Naive thymus-derived CD4-positive, alpha-beta T cell (primary cell): ENCODE measurements around the gene ADM2. TPM values are rescaled to one million over a fixed set of nuclear protein-coding genes. Genes with fewer than 3 reads are reported as not detected.

Experiments
- ATAC-seq: fragments of 150-1000 bp; cut with Tn5 transposase; 2 replicates; pipeline ENCODE4 v1.10.0; 2021; ENCODE audit warnings: mild to moderate bottlenecking, moderate library complexity
- CTCF ChIA-PET: fragments of 350-600 bp; sonication (Branson Sonifier 250); formaldehyde crosslinking; loops from one replicate; lab custom pipeline; 2021; ENCODE audit warnings: antibody characterized with exemption; lab: Charles Lee
- POLR2A ChIA-PET: fragments of 350-600 bp; sonication (Branson Sonifier 250); formaldehyde crosslinking; loops from one replicate; lab custom pipeline; 2021; ENCODE audit warnings: antibody characterized with exemption, inconsistent platforms; lab: Charles Lee
- DNase-seq, 9 donors: peaks; one replicate each; pipeline versions ENCODE4 v3.0.0 to v3.0.0-alpha.2; 2020 to 2022; ENCODE audit warnings: mixed read lengths in 1 of 9
- H3K27ac ChIP-seq: one replicate; pipeline ENCODE4 v1.7.0; 2013; ENCODE audit warnings: mild to moderate bottlenecking, low read depth, low read length, moderate library complexity
- H3K27me3 ChIP-seq, 2 donors: one replicate each; pipeline ENCODE4 v1.7.0; 2013; ENCODE audit warnings: low read length in 2 of 2, mild to moderate bottlenecking in 2 of 2, moderate library complexity in 2 of 2; ENCODE audit not compliant: control insufficient read depth in 2 of 2, insufficient read depth in 2 of 2
- H3K36me3 ChIP-seq, 3 experiments: 1 replicate in 2 of 3; 2 replicates in 1 of 3; pipeline ENCODE4 v1.7.0; 2013; ENCODE audit warnings: low read length in 3 of 3, mild to moderate bottlenecking in 3 of 3, moderate library complexity in 1 of 3; ENCODE audit not compliant: insufficient read depth in 3 of 3, control insufficient read depth in 2 of 3
- H3K4me1 ChIP-seq, 2 donors: one replicate each; pipeline ENCODE4 v1.7.0; 2013; ENCODE audit warnings: low read length in 2 of 2, mild to moderate bottlenecking in 2 of 2, moderate library complexity in 1 of 2; ENCODE audit not compliant: control insufficient read depth in 2 of 2, insufficient read depth in 2 of 2
- H3K4me3 ChIP-seq: 2 replicates; pipeline ENCODE4 v1.7.0; 2013; ENCODE audit warnings: mild to moderate bottlenecking, low read length
- H3K9me3 ChIP-seq, 3 experiments: 1 replicate in 2 of 3; 2 replicates in 1 of 3; pipeline ENCODE4 v1.7.0; 2013; ENCODE audit warnings: low read length in 3 of 3; ENCODE audit not compliant: control insufficient read depth in 2 of 3
- H3K27ac Mint-ChIP-seq, 9 donors: one replicate each; pipeline ENCODE4 v1.8.0; 2020 to 2022; ENCODE audit warnings: mixed read lengths in 9 of 9, mild to moderate bottlenecking in 8 of 9, moderate library complexity in 5 of 9, inconsistent platforms in 2 of 9
- H3K27me3 Mint-ChIP-seq, 5 donors: one replicate each; pipeline ENCODE4 v1.8.0; 2021 to 2022; ENCODE audit warnings: mixed read lengths in 5 of 5, mild to moderate bottlenecking in 1 of 5
- H3K36me3 Mint-ChIP-seq, 5 donors: one replicate each; pipeline ENCODE4 v1.8.0; 2020 to 2022; ENCODE audit warnings: mixed read lengths in 5 of 5, mild to moderate bottlenecking in 3 of 5, inconsistent platforms in 1 of 5
- H3K4me1 Mint-ChIP-seq, 7 donors: one replicate each; pipeline ENCODE4 v1.8.0; 2020 to 2022; ENCODE audit warnings: mixed read lengths in 7 of 7, mild to moderate bottlenecking in 3 of 7, inconsistent platforms in 1 of 7
- H3K4me3 Mint-ChIP-seq, 10 donors: one replicate each; pipeline ENCODE4 v1.8.0; 2020 to 2022; ENCODE audit warnings: mild to moderate bottlenecking in 10 of 10, mixed read lengths in 10 of 10, moderate library complexity in 6 of 10, inconsistent platforms in 2 of 10
- H3K9me3 Mint-ChIP-seq, 11 donors: one replicate each; pipeline ENCODE4 v1.8.0; 2020 to 2022; ENCODE audit warnings: mixed read lengths in 11 of 11, mild to moderate bottlenecking in 4 of 11, inconsistent platforms in 1 of 11, moderate library complexity in 1 of 11
- intact Hi-C, 2 donors: fragments of 100-400 bp; cut with micrococcal nuclease; formaldehyde crosslinking; loops; one replicate each; pipeline ENCODE4 v1.15.1; 2023
- polyA plus RNA-seq, 2 donors: library from polyadenylated mRNA; unstranded; fragments of 300-500 nt; fragmentation: Illumina TruSeq; gene quantifications; one replicate each; pipeline ENCODE4 v1.2.3, GENCODE V29; 2021
- total RNA-seq, 6 experiments: library from RNA in 5 of 6; stranded (reverse) in 5 of 6; gene quantifications; 1 replicate in 5 of 6; 2 replicates in 1 of 6; pipeline ENCODE4 v1.2.3 and lab custom pipeline; 2021 to 2026

ADM2 gene
- total and polyA plus RNA-seq, 7 experiments from 2014 or later: 0.24 to 4.5 (median 3.7) TPM

GRCh38 chr22:50459496-50460140 is 21.7 kb upstream of the ADM2 start:
- Histone ChIP-seq H3K9me3 (no peaks in the 10 kb centered on the region), H3K27ac (no peak overlapping the region), H3K4me1 (no peaks in the 10 kb centered on the region), H3K27me3 (no peaks in the 10 kb centered on the region), H3K4me3 (no peak overlapping the region), H3K36me3 (peaks cover 9 to 99% (median 31%) of the 10 kb centered on the region in 3 experiments)
- ATAC-seq (peak; percentile 18), DNase-seq (no peak)
- Mint-ChIP-seq H3K4me1 (peaks cover 0 to 11% (median 2%) of the 10 kb centered on the region in 7 donors), H3K27me3 (no peaks in the 10 kb centered on the region), H3K27ac (no peak overlapping the region), H3K4me3 (no peak overlapping the region), H3K36me3 (peaks cover 0 to 28% (median 10%) of the 10 kb centered on the region in 5 donors), H3K9me3 (no peaks in the 10 kb centered on the region)
- intact Hi-C loops: loop anchor here (1.0 to 5.0 kb wide), 2 partner anchors 38 to 39 kb away; no protein-coding TSS in a partner anchor
- CTCF ChIA-PET: interaction anchor here (0.6 to 2.2 kb wide), 2 partner anchors 9 to 66 kb away, joined by 3 to 6 read pairs; partner anchors contain the start of gene SCO2
- POLR2A ChIA-PET: interaction anchor here (1.1 kb wide), 1 partner anchor 10 kb away, joined by 3 read pairs; no protein-coding TSS in a partner anchor

GRCh38 chr22:50460938-50461337 is 20.4 kb upstream of the ADM2 start:
- intact Hi-C loops: no loop called here
- Mint-ChIP-seq H3K4me3 (no peak overlapping the region), H3K9me3 (no peaks in the 10 kb centered on the region), H3K27ac (peak overlapping the region in 1 of 9 donors; percentile 52), H3K4me1 (peaks cover 0 to 11% (median 2%) of the 10 kb centered on the region in 7 donors), H3K36me3 (peaks cover 0 to 28% (median 10%) of the 10 kb centered on the region in 5 donors), H3K27me3 (no peaks in the 10 kb centered on the region)
- Histone ChIP-seq H3K9me3 (no peaks in the 10 kb centered on the region), H3K27ac (no peak overlapping the region), H3K4me1 (no peaks in the 10 kb centered on the region), H3K36me3 (peaks cover 9 to 99% (median 35%) of the 10 kb centered on the region in 3 experiments), H3K4me3 (no peak overlapping the region), H3K27me3 (no peaks in the 10 kb centered on the region)
- CTCF ChIA-PET: interaction anchor here (0.9 to 1.1 kb wide), 2 partner anchors 34 to 37 kb away, joined by 3 read pairs; no protein-coding TSS in a partner anchor
- DNase-seq (no peak), ATAC-seq (no peak)
- POLR2A ChIA-PET: interaction anchor here (0.6 kb wide), 1 partner anchor 39 kb away, joined by 3 read pairs; no protein-coding TSS in a partner anchor

- H3K27me3 ChIP-seq: no peaks in the 10 kb centered on the region
- no peak overlapping the region for H3K27ac ChIP-seq
- ChIA-PET POLR2A (interaction anchor here (0.6 kb wide), 1 partner anchor 154 kb away, joined by 3 read pairs; no protein-coding TSS in a partner anchor), CTCF (no interaction called here)
- H3K4me3 Mint-ChIP-seq: no peak overlapping the region
- no peak overlapping the region for H3K27ac Mint-ChIP-seq
- H3K4me3 ChIP-seq: no peak overlapping the region
- no peaks in the 10 kb centered on the region for H3K9me3 Mint-ChIP-seq
- no peak for ATAC-seq
- intact Hi-C loops: no loop called here
- H3K9me3 ChIP-seq: no peaks in the 10 kb centered on the region
- peaks cover 0 to 12% (median 2%) of the 10 kb centered on the region in 7 donors for H3K4me1 Mint-ChIP-seq
- peaks cover 0 to 29% (median 10%) of the 10 kb centered on the region in 5 donors for H3K36me3 Mint-ChIP-seq
- no peaks in the 10 kb centered on the region for H3K27me3 Mint-ChIP-seq
- peaks cover 9 to 100% (median 35%) of the 10 kb centered on the region in 3 experiments for H3K36me3 ChIP-seq
- no peaks in the 10 kb centered on the region for H3K4me1 ChIP-seq
- DNase-seq: no peak
Measured at GRCh38 chr22:50461536-50461935, 19.8 kb upstream of the ADM2 start.

GRCh38 chr22:50461979-50462540 is 19.3 kb upstream of the ADM2 start:
- Histone ChIP-seq H3K27me3 (no peaks in the 10 kb centered on the region), H3K4me1 (no peaks in the 10 kb centered on the region), H3K36me3 (peaks cover 9 to 100% (median 33%) of the 10 kb centered on the region in 3 experiments), H3K9me3 (no peaks in the 10 kb centered on the region), H3K4me3 (no peak overlapping the region), H3K27ac (no peak overlapping the region)
- POLR2A ChIA-PET: interaction anchor here (0.6 kb wide), 1 partner anchor 154 kb away, joined by 3 read pairs; no protein-coding TSS in a partner anchor
- DNase-seq (no peak), ATAC-seq (no peak)
- Mint-ChIP-seq H3K36me3 (peaks cover 0 to 34% (median 14%) of the 10 kb centered on the region in 5 donors), H3K4me1 (peaks cover 5 to 17% (median 6%) of the 10 kb centered on the region in 7 donors), H3K9me3 (no peaks in the 10 kb centered on the region), H3K27me3 (no peaks in the 10 kb centered on the region), H3K4me3 (no peak overlapping the region), H3K27ac (no peak overlapping the region)
- intact Hi-C loops: no loop called here
- CTCF ChIA-PET: no interaction called here

- Mint-ChIP-seq H3K27me3 (no peaks in the 10 kb centered on the region), H3K4me3 (no peak overlapping the region), H3K9me3 (no peaks in the 10 kb centered on the region), H3K4me1 (peaks cover 3 to 14% (median 7%) of the 10 kb centered on the region in 7 donors), H3K36me3 (peaks cover 0 to 28% (median 12%) of the 10 kb centered on the region in 5 donors), H3K27ac (peak overlapping the region in 2 of 9 donors; percentile 33 to 64)
- H3K27me3 ChIP-seq: no peaks in the 10 kb centered on the region
- ChIA-PET POLR2A (interaction anchor here (1.2 kb wide), 1 partner anchor 63 kb away, joined by 3 read pairs; the partner anchor contains the start of gene SCO2), CTCF (interaction anchor here (1.0 kb wide), 1 partner anchor 158 kb away, joined by 4 read pairs; no protein-coding TSS in a partner anchor)
- H3K4me3 ChIP-seq: no peak overlapping the region
- no peak overlapping the region for H3K27ac ChIP-seq
- H3K9me3 ChIP-seq: no peaks in the 10 kb centered on the region
- peaks cover 0 to 4% of the 10 kb centered on the region in 2 donors for H3K4me1 ChIP-seq
- intact Hi-C loops: no loop called here
- ATAC-seq: no peak
- DNase-seq: no peak
- peaks cover 9 to 99% (median 29%) of the 10 kb centered on the region in 3 experiments for H3K36me3 ChIP-seq
Measured at GRCh38 chr22:50463188-50463900, 18.0 kb upstream of the ADM2 start.

- Histone ChIP-seq H3K4me3 (no peak overlapping the region), H3K36me3 (peaks cover 9 to 95% (median 29%) of the 10 kb centered on the region in 3 experiments), H3K27ac (no peak overlapping the region), H3K27me3 (no peaks in the 10 kb centered on the region), H3K4me1 (peaks cover 11 to 15% of the 10 kb centered on the region in 2 donors), H3K9me3 (no peaks in the 10 kb centered on the region)
- Mint-ChIP-seq H3K4me1 (peaks cover 9 to 25% (median 17%) of the 10 kb centered on the region in 7 donors), H3K27me3 (no peaks in the 10 kb centered on the region), H3K36me3 (peaks cover 0 to 25% (median 9%) of the 10 kb centered on the region in 5 donors), H3K4me3 (no peak overlapping the region), H3K27ac (no peak overlapping the region), H3K9me3 (no peaks in the 10 kb centered on the region)
- ATAC-seq (no peak), DNase-seq (no peak)
- intact Hi-C loops: no loop called here
- POLR2A ChIA-PET: interaction anchor here (1.2 kb wide), 1 partner anchor 61 kb away, joined by 3 read pairs; the partner anchor contains the start of gene SCO2
- CTCF ChIA-PET: interaction anchor here (2.4 kb wide), 1 partner anchor 33 kb away, joined by 6 read pairs; no protein-coding TSS in a partner anchor
Measured at GRCh38 chr22:50464451-50464850, 16.9 kb upstream of the ADM2 start.
